Activated T-cell treated with anti-CD3 and anti-CD28 coated beads for 1 hour (primary cell): ENCODE measurements around the gene RASD2.

Experiments used
- DNase-seq: peaks from one replicate; pipeline ENCODE4 v3.0.0-alpha.2; 2020; ENCODE audit warnings: low read depth

Gene RASD2

DNA sequence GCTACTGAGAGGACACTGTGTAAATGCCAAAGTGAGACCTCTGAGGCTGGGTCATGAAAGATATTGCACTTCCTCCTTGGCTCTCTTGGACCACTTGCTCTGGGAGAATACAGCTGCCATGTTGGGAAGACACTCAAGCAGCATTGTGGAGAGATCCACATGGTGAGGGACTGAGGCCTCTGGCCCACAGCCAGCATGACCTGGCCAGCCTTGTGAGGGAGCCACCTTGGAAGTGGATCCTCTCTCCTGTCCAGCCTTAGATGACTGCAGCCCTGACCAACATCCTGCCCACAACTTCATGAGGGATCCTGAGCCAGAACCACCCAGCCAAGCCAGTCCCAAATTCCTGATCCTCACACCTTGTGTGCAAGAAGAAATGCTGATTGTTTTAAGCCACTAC is 46.1 kb downstream of the RASD2 start:
- DNase-seq: no peak

DNA sequence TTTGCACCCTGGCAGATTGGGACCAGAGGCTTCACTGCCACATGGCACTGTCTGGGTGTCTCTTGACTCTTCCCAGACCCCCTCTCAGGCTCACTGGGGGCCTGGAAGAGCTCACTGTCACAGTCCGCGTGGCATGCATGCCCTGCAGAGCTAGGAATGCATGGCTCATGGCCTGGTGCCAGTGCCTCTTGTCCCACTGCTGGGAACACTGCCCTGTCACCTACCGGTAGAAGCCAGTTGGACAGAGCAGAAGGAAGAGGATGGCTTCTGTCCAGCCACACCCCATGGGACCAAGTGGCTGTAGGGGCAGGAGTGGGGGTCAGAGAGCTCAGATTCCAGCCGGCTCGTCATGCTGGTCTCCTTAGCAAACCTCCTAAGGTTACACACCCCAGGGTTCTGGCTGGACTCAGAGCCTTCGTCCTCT is 46.8 kb downstream of the RASD2 start:
- no peak for DNase-seq

DNA sequence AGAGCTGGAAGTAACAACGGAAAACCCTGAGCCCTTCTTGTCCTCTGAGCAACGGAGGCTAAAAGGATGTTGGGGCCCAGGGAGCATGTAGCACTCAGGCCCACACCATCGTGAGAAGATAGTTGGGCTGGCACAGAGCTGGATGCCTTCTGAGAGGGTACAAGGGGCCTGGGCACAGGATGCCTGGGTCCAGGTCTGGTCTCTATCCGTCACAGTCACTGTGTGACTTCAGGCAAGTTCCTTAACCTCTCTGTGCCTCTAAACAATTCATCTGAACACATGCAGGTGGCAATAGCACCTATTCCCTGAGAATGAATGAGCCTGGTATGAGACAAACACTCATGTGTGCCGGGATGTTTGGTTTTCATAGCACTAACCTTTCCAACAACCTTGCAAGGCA is 47.3 kb downstream of the RASD2 start:
- no peak for DNase-seq

DNA sequence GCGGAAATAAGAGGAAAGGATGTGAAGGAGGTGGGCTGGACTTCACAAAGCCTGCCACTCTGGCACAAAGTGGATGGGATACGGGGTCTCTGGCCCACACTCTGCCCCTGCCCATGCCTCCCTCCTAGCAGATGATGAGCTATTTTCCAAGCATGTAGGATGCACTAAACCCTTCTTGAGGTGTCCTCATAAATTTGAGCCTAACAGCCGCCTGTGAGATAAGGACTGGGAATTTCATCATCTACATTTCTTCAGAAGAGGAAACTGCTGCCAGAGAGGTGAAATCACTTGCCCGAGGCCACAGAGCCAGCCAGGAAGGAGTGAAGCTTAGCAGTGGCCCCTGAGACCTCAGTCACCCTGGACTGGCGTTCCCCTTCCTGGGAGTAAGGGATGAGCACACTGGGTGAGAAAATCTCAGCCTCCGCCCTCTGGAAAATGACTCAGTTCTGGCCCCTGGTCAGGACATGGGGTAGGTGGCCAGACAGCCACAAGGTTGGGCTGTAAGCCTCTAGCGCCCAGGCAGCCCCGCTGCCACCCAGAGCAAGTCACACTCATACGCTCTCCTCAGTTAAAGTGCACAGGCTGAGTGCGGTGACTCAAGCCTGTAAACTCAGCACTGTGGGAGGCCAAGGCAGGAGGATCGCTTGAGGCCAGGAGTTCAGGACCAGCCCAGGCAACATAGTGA is 48.6 kb downstream of the RASD2 start:
- DNase-seq: no peak

DNA sequence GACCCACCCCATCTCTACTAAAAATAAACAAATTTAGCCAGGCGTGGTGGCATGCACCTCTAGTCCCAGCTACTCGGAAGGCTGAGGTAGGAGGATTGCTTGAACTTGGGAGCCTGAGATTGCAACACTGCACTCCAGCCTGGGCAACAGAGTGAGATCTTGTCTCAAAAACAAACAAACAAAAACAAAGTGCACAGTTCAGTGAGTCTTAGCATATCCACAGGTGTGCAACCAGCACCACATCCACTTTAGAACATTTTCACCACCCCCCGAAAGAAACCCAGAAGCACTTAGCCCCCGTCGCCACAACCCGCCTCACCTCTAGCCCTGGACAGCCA is 49.1 kb downstream of the RASD2 start:
- no peak for DNase-seq

DNA sequence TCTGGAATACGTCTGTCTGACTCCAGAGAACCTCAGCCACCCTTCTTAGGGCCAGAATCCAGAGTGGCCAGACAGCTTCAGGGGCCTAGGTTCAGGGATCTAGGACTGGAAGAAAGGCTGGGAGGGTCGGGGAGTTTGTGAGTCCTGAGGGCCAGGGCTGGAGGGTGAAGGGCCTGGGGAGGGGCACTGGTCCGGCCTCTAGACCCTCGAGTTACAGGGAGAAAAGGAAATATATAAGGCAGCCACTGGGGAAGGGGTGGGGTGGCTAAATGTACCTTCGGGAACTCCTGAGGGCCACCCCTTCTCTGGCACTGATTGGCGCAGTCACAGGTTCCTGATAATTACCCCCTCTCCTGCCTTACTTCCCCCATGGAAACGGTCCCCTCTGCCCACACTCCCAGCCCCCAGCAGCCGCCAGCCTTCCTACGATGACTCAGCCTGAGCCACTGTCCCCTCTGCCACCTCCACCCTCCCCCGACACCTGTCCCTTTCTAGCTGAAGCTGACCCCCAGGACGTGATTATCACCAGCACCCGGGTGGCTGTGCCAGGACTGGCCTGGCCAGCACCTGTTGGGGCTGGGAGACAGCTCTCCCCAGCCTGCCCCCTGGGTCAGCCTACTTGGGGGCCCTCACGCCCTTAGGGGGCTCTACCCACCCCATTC is 50.1 kb downstream of the RASD2 start:
- DNase-seq: no peak

DNA sequence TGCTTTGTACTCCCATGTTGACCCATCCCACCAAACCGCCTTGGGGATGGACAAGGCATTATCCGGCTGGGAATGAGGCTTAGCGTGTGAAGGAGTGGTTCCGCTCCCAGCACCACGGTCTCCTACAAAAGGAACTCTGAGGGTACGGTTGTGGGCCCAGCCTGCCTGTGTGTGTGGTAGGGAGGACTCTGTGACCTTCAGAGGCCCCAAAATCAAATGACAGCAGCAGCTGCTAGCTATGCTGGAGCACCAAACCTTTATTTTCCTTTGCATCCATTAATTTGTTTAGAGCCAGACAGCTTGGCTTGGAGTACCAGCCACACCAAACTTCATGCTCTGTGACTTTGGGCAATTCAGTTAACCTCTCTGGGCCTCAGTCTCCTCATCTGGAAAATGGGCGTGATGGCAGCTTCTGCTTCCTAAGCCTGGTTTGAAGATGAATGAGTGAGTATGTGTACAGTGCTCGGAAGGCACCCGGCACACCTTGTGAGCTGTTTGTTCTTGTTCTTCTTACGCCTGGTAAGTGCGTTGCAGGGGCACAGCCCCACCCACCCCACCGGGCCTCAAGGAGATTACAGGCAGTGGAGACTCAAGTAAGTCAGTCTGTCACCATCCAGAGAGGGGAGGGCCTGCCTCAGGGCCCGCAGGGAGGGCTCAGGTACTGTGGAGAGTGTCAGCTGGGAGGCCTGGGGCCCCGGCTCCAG is 51.2 kb downstream of the RASD2 start:
- DNase-seq: no peak

DNA sequence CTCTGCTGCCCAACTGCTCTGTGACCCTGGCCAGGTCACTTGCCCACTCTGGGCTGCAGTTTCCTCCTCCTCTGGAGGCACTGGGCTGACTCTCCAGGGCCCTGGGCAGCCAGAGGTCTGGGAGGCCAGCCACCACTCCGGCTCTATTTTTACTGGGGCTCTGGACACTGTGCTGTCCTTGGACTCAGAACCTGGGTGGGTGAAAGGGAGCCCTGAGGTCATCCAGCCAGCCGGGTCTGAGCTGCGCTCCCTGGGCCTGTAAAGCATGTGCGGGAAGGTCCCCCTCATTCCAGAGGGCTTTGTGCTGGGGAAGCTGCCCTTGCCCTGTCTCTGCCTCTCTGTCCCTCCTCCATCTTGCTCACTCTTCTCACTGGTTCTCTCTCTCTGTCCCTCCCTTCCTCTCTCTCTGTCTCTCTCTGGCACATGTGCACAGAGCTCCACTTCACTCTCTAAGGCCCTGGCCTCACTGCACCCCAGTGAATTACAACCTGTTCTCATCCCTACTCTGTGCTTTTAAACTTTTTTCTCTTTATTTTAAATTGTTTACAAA is 51.9 kb downstream of the RASD2 start:
- DNase-seq: no peak

DNA sequence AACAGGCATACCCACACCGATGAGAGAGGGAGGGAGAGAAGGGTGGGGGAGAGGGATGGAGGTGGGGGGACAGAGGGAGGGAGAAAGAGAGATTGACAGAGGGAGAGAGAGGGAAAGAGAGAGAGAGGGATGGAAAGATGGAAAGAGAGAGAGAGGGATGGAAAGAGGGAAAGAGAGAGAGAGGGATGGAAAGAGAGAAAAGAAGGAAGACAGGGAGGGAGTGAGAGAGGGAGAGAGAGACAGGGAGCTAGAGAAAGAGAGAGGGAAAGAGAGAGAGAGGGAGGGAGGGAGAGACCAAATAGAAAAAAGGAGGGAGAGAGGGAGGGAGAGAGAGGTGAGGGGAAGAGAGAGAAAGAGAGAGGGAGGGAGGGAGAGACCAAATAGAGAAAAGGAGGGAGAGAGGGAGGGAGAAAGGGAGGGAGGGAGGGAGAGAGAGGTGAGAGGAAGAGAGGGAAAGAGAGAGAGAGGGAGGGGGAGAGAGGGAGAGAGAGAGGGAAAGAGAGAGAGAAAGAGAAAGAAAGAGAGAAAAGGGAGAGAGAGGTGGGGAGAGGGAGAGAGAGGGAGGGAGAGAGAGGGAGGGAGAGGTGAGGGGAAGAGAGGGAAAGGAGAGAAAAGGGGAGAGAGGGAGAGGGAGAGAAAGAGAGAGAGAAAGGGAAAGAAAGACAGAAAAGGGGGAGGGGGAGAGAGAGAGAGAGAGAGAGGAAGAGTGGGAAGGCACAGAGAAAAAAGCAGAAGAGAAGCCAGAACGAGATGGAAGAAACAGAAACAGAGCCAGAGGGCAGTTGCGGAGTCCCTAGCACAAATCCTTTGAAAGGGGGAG is 52.6 kb downstream of the RASD2 start:
- DNase-seq: no peak

DNA sequence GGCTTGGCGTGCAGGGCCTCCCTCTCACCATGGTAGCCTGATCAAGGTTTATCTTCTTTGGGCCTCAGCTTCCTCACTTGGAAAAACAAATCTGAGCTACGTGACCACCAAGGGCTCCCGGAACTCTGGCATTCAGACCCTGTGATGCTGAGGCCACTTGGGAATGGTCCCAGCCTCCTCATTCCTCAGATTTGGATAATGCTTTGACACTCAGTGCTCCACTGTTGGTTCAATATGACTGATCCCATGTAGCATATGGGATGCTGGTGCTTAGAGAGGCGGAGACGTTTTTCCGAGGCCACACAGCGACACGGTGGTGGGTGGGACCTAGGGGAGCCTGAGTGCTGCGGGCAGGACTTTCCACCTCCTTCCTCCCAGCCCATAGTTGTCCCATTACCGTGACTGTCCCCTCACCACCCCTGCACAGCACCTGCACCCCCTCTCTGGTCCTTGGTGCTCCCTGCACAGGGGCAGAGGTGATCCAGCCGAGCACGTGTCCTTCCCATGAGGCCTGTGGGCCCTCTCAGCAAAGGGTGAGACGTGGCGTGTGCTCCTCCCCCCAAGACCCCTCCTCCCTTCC is 53.4 kb downstream of the RASD2 start:
- no peak for DNase-seq

DNA sequence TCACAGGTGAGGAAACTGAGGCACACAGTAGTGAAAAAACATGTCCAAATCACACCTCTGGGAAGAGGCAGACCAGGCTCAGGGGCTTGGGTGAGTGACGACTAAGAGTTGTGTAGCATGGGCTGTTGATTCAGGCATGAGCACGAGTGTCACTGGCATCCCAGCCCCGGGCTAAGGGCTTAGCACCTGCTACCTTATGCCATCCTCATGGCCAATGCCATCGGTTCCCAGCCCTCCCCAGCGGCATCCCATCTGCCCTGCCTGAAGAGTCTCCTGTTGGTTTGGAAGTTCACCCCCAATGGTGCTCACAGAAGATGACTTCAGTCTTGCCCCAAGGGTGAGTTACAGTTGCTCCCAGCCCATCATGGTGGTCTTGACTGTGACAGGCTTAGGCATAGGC is 54.1 kb downstream of the RASD2 start:
- DNase-seq: no peak

DNA sequence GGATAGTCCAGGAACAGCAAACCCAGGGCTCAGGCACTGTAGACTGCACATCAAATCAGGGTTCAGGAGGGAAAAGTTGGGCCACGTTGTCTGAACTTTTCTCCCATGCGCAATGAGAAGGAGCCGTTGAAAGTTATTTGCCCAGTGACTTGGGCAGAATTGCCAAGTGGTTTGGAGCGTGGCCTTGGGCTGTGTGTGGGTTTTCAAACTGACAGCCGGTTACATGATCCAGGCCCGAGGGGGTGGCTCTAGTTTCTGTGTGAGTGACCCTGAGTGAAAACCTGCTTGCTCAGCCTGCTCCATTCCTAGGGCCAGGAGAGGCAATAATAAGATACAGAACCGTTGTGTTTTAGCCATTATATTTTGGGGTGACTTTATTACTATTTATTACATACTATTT is 56.2 kb downstream of the RASD2 start:
- no peak for DNase-seq

DNA sequence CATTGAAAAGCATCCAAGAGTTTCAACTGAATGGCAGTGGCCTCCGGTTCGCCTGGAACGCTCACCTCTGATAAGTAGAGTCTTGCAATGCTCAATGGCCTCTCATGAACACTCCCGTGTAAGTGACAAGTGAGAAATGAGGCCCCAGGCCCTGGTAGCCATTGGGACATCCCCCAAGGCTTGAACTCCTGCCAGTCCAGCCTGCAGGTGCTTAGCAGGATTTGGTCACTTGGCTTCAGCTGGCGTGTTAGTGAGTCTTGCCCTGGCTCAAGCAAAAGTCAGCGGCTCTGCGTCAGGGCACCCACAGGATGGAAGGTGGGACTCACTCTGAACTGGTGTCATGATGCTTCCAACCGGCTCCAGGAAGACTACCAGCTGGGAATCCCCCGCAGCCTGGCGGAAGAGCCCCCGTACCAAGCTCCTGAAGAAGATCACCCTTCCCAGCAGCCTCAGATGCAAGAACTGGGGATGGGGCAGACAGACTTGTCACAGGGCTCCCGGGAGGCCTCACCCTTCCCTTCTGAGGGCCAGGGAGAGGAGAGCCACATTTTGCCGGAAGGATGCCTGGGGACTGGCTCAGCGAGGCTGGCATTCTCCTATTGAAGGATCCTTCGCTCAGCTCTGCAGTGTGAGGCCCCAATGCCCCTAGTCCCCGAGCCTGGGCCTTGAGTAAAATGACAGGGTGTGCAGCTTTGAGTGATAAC is 57.2 kb downstream of the RASD2 start:
- DNase-seq: no peak

DNA sequence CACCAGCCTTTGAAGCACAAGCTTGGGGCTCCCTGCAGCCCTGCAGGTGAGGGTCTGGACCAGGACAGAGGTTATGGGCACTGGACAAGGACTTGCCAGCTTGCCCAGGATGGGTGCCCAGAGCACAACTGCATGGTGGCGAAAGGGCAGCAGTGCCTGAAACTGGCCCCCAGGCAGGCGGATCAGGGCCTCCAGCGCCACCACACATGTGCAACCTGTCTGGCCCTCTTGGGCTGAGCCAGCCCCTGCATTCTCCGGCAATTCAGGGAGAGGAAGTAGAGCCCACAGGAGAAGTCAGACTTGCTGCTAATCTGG is 57.7 kb downstream of the RASD2 start:
- no peak for DNase-seq

DNA sequence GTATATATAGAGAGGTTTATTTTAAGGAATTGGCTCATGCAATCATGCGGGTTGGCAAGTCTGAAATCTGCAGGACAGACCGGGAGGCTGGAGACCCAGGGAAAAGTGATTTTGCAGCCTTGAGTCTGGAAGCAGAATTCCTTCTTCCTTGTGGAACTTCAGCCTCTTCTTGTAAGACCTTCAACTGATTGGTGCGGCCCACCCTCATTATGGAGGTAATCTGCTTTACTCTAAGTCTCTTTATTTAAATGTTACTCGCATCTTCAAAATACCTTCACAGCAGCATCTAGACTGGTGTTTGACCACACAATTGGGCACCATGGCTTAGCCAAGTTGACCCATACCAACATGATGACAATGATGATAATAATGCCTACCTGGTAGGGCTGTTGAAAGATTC is 58.7 kb downstream of the RASD2 start:
- DNase-seq: no peak

DNA sequence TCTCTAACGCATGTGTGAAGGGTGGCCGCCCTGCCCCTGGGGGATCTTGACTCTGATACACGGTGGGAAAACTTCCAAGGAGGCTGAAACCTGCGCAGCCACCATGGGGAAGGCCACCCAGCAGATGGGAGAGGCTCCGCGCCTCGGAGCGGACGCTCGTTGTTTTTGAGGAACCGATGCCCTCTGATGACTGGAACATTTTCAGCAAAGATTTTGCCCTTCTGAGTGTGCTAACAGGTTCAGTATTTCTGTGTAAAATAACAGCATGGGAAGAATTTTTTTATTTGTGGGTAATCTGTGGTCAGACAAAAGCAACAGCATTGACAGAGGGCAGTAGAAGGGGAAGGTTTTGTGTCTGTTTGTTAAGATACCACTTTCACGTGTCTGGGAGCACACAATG is 59.8 kb downstream of the RASD2 start:
- no peak for DNase-seq

DNA sequence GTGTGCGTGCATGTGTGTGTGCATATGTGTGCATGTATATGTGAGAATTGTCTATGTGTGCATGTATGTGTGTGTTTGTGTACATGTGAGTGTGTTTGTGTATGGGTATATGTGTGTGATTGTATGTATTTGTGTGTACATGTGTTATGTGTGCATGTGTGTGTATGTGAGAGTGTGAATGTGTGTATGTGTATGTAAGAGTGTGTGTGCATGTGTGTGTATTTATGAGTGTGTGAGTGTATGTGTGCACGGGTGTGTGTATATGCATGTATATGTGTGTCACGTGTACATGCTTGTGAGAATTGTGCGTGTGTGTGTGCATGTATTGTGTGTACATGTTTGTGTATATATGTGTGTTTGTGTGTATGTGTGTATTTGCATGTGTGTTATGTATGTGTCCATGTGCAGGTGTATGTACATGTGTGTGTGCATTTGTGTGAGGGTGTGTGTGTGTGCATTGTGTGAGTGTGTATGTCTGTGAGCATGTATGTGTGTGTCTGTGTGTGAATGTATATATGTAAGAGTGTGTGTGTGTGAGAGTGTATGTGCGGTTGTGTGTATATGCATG is 60.5 kb downstream of the RASD2 start:
- no peak for DNase-seq

DNA sequence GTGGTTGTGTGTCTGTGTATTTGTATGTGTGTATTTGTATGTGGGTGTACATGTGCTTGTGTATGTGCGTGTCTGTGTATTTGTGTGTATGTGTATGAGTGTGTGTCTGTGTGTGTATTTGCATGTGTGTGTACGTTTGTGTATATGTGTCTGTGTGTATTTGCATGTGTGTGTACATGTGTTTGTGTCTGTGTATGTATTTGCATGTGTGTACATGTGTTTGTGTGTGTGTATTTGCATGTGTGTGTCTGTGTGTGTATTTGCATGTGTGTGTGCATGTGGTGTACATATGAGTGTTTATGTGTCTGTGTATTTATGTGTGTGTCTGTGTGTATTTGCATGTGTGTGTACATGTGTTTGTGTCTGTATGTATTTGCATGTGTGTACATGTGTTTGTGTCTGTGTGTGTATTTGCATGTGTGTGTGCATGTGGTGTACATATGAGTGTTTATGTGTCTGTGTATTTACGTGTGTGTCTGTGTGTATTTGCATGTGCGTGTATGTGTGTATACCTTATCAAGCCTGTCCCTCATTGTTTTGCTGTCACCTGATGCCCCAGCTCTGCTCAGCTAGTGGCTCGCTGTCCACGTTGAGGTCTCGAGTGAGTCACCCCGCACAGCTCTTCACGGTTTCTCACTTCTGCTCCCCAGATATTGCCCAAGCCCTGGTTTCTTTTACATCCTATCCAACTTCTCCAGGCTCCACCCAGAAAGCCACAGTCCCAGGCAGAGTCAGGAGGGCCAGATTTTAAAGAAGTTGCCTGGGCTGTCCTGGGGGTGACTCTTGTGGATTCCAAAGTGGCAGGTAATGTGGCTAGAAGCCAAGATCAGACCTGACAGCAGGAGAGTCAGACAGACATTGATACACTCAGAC is 61.3 kb downstream of the RASD2 start:
- DNase-seq: no peak
